ENCODE measurements around the gene ANKDD1A. TPM values are rescaled to one million over a fixed set of nuclear protein-coding genes. Genes with fewer than 3 reads are reported as not detected.

Gene ANKDD1A
- total RNA-seq, 1 experiment from 2014 or later: 6.1 TPM

- ChIA-PET CTCF (no interaction called here), POLR2A (interaction anchor here (0.6 kb wide), 1 partner anchor 37 kb away, joined by 3 read pairs; no protein-coding TSS in a partner anchor)
- TF ChIP-seq EMX1 (CRISPR knock-in tag; IDR thresholded peaks at IDR 0.05) (no peak), ATF1 (CRISPR knock-in tag; IDR thresholded peaks at IDR 0.05) (no peak), FOXK1 (CRISPR knock-in tag; IDR thresholded peaks at IDR 0.05) (no peak), ZMAT4 (CRISPR knock-in tag; IDR thresholded peaks at IDR 0.05) (no peak), TP53 (CRISPR knock-in tag; IDR thresholded peaks at IDR 0.05) (no peak), E2F5 (CRISPR knock-in tag; IDR thresholded peaks at IDR 0.05) (no peak), USF1 (CRISPR knock-in tag; IDR thresholded peaks at IDR 0.05) (no peak), TEAD4 (CRISPR knock-in tag; IDR thresholded peaks at IDR 0.05) (no peak), CREB1 (CRISPR knock-in tag; IDR thresholded peaks at IDR 0.05) (no peak), ZNF512 (CRISPR knock-in tag; IDR thresholded peaks at IDR 0.05; ENCODE audit: borderline replicate concordance) (no peak), GRHL2 (CRISPR knock-in tag; IDR thresholded peaks at IDR 0.05; ENCODE audit: insufficient replicate concordance, severe bottlenecking) (no peak), ZNF671 (CRISPR knock-in tag; IDR thresholded peaks at IDR 0.05) (no peak), ZNF416 (CRISPR knock-in tag; IDR thresholded peaks at IDR 0.05) (no peak), ATF6 (CRISPR knock-in tag; IDR thresholded peaks at IDR 0.05) (no peak), KAT7 (CRISPR knock-in tag; IDR thresholded peaks at IDR 0.05; ENCODE audit: borderline replicate concordance) (no peak), NFATC4 (CRISPR knock-in tag; IDR thresholded peaks at IDR 0.05) (no peak), ZNF281 (CRISPR knock-in tag; IDR thresholded peaks at IDR 0.05) (no peak), ATF2 (CRISPR knock-in tag; IDR thresholded peaks at IDR 0.05; ENCODE audit: borderline replicate concordance, low read depth) (no peak)
- Mint-ChIP-seq H3K4me3 (no peak overlapping the region), H3K27me3 (ENCODE audit: low read depth) (no peaks in the 10 kb centered on the region), H3K9me3 (peaks cover 3% of the 10 kb centered on the region; the same call in 1 of the 2 replicates), H3K36me3 (peaks cover 2% of the 10 kb centered on the region), H3K4me1 (0 out of 2 replicates have a peak, but pooled peaks cover under 1% of the 10 kb centered on the region), H3K27ac (no peak overlapping the region)
- ATAC-seq (no peak; the same call in 1 of the 2 replicates), DNase-seq (ENCODE audit: low spot score) (no peak)
These were observed 32.0 kb downstream of the ANKDD1A start for GRCh38 chr15:64943512-64944225.

Data from WTC11 (cell line).